Testis (tissue), 3 donors: ENCODE results near the gene ANKRD11. TPM values are rescaled to one million over a fixed set of nuclear protein-coding genes. Genes with fewer than 3 reads are reported as not detected.

Experiments used
- DNase-seq: peaks from one replicate; pipeline ENCODE4 v3.0.0-alpha.2; 2019
- H3K27ac ChIP-seq, 2 donors: fragments of 200-600 bp; sonication (generic); one replicate each; pipeline ENCODE4 v1.5.1; 2019
- H3K27me3 ChIP-seq: fragments of 200-600 bp; sonication (generic); one replicate; pipeline ENCODE4 v1.5.1; 2019
- H3K36me3 ChIP-seq: fragments of 200-600 bp; sonication (generic); one replicate; pipeline ENCODE4 v1.5.1; 2017; ENCODE audit warnings: low read depth; ENCODE audit errors: missing control alignments
- H3K4me1 ChIP-seq: fragments of 200-600 bp; sonication (generic); one replicate; pipeline ENCODE4 v1.5.1; 2019
- H3K4me3 ChIP-seq, 2 donors: fragments of 200-600 bp; sonication (generic); one replicate each; pipeline ENCODE4 v1.5.1; 2017 to 2019
- H3K9me3 ChIP-seq: fragments of 200-600 bp; sonication (generic); one replicate; pipeline ENCODE4 v1.5.1; 2017
- POLR2A ChIP-seq: fragments of 450-650 bp; IDR thresholded peaks from one replicate; pipeline ENCODE4 v1.6.1; 2017; ENCODE audit warnings: antibody characterized with exemption, mild to moderate bottlenecking, moderate library complexity
- WGBS, 2 donors: methylation state at CpG; one replicate each; pipeline ENCODE4 v1.1.5; 2018; 5-methylcytosine and 5-hydroxymethylcytosine counted together
- intact Hi-C: fragments of 100-400 bp; cut with DNase I; formaldehyde crosslinking; loops from one replicate; pipeline ENCODE4 v1.15.1; 2023; ENCODE audit warnings: low total_unique reads
- polyA plus RNA-seq: library from polyadenylated mRNA; stranded (reverse); fragments of 350-450 nt; fragmentation: Illumina TruSeq; extraction: RNeasy Lipid Tissue Mini Kit (QIAGEN cat#74804); gene quantifications from one replicate; pipeline ENCODE4 v1.2.3, GENCODE V29; 2014; ENCODE audit warnings: low read depth, low replicate concordance; ENCODE audit not compliant: insufficient read depth
- total RNA-seq, 2 donors: library from RNA; depleted of rRNA; stranded (reverse); fragments of >200 nt; gene quantifications; one replicate each; pipeline ENCODE4 v1.2.3, GENCODE V29; 2016
- TF ChIP-seq, protein P1 (sequence below), 3 experiments: fragments of 450-650 bp in 2 of 3; fragments of 200-600 bp in 1 of 3; sonication (generic) in 1 of 3; IDR thresholded peaks; one replicate each; pipeline ENCODE4 v1.5.1; 2016 to 2019; ENCODE audit warnings: antibody characterized with exemption in 3 of 3, mild to moderate bottlenecking in 2 of 3, moderate library complexity in 1 of 3

Gene ANKRD11
- total and polyA plus RNA-seq, 3 donors from 2014 or later: 49.7 to 187 (median 150) TPM

DNA sequence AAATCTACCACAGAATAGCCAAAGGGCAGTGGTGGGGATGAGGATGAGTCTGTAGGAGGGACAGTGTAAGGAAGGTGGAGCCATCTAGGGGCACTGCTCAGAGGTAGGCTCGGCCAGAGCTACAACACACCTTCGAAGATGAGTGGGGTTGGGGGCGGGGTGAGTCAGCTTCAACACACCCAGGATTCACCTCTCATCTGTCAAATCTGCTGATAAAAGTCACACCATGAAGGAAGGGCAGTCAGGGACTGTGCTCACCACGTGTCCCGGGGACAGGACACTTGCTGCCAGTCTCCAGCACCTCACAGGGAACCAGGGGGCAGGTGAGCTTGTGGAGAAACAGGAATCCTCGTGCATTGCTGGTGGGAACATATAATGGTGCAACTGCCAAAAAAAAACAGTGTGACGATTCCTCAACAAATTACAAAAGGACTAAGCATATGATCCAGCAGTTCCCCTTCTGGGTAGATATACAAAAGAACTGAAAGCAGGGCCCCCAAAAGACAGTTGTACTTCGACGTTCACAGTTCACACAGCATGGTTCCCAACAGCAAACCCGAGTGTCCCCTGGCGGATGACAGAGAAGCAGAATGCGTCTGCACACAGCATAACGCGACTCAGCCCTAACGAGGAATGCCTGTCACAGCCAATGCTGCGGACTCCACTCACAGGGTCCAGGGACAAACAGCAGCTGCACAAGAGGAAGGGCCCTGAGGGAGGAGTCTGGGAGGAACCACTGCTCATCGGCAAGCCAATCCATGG, 133.1 kb downstream of the ANKRD11 start:
- Histone ChIP-seq H3K4me1 (peaks cover 44% of the 10 kb centered on the region), H3K36me3 (no peaks in the 10 kb centered on the region), H3K27ac (no peak overlapping the region), H3K9me3 (no peaks in the 10 kb centered on the region), H3K27me3 (no peaks in the 10 kb centered on the region), H3K4me3 (no peak overlapping the region)
- intact Hi-C loops: no loop called here
- no peak for DNase-seq
- 71 to 73% methylated on average over 17 of the region's 17 CpGs for WGBS, 2 donors
- TF ChIP-seq, protein P1, sequence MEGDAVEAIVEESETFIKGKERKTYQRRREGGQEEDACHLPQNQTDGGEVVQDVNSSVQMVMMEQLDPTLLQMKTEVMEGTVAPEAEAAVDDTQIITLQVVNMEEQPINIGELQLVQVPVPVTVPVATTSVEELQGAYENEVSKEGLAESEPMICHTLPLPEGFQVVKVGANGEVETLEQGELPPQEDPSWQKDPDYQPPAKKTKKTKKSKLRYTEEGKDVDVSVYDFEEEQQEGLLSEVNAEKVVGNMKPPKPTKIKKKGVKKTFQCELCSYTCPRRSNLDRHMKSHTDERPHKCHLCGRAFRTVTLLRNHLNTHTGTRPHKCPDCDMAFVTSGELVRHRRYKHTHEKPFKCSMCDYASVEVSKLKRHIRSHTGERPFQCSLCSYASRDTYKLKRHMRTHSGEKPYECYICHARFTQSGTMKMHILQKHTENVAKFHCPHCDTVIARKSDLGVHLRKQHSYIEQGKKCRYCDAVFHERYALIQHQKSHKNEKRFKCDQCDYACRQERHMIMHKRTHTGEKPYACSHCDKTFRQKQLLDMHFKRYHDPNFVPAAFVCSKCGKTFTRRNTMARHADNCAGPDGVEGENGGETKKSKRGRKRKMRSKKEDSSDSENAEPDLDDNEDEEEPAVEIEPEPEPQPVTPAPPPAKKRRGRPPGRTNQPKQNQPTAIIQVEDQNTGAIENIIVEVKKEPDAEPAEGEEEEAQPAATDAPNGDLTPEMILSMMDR (IDR thresholded peaks at IDR 0.05): no peak
- no peak for TF ChIP-seq POLR2A

DNA sequence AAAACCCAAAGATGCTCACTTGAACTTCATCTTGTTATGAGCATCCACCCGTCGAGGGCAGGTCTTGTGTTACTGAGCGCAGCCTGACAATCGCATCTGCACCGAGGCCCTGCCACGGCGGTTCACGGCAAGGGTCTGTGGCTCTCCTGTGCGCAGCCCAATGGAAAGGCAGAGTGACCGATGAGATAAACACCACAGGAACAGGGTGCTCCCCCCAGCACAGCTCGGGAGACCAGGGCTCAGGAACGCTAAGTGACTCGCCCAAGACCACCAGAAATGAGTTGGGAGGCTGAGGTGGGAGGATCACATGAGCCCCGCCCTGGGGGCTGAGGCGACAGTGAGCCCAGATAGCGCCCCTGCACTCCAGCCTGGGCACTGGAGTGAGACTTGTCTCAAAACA, 134.7 kb downstream of the ANKRD11 start:
- H3K4me1 ChIP-seq: peaks cover 34% of the 10 kb centered on the region
- H3K9me3 ChIP-seq: no peaks in the 10 kb centered on the region
- H3K4me3 ChIP-seq: no peak overlapping the region
- intact Hi-C loops: no loop called here
- H3K27ac ChIP-seq: no peak overlapping the region
- no peaks in the 10 kb centered on the region for H3K36me3 ChIP-seq
- WGBS, 2 donors: 91 to 97% methylated on average over 16 of the region's 16 CpGs
- no peak for DNase-seq
- TF ChIP-seq, protein P1 (IDR thresholded peaks at IDR 0.05): no peak
- no peak for TF ChIP-seq POLR2A
- no peaks in the 10 kb centered on the region for H3K27me3 ChIP-seq

DNA sequence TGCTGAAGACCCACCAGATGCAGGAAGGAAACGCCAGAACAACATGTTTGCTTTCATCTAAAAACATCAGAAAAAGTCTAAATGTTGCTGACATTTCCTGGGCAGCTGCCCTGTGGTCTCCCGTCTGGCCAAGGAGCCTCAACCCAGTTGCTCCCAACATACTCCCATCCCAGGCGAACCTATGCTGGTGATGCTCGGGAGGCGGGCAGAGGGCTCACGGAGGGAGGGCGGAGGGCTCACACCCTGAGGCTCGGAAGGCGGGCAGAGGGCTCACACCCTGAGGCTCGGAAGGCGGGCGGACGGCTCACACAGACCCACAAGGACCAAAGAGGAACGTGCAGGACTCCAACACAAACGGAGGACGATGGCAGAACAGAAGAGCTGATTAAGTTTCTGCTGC, 135.4 kb downstream of the ANKRD11 start:
- Histone ChIP-seq H3K9me3 (no peaks in the 10 kb centered on the region), H3K4me1 (peaks cover 32% of the 10 kb centered on the region), H3K27ac (no peak overlapping the region), H3K4me3 (no peak overlapping the region), H3K27me3 (no peaks in the 10 kb centered on the region), H3K36me3 (no peaks in the 10 kb centered on the region)
- DNase-seq: no peak
- TF ChIP-seq, protein P1 (IDR thresholded peaks at IDR 0.05): no peak
- TF ChIP-seq POLR2A: no peak
- intact Hi-C loops: no loop called here
- WGBS, 2 donors: 87 to 92% methylated on average over 15 to 16 of the region's 16 CpGs

DNA sequence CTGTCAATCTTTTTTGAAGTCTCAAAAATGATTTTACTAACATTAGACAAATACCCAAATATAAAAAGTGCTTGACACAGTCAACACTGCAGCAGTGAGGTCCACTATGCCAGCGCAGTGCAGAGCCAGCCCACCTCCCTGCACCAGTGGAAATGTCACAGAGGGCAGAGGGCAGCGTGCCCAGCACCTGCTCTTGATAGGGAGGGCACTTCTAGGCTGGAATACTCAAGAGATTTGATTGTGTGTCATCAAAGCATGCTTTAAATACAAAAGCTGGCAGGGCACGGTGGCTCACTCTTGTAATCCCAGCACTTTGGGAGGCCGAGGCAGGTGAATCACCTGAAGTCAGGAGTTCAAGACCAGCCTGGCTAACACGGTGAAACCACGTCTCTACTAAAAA, 136.0 kb downstream of the ANKRD11 start:
- no peak for DNase-seq
- Histone ChIP-seq H3K4me1 (peaks cover 26% of the 10 kb centered on the region), H3K27me3 (no peaks in the 10 kb centered on the region), H3K27ac (no peak overlapping the region), H3K9me3 (no peaks in the 10 kb centered on the region), H3K4me3 (no peak overlapping the region), H3K36me3 (no peaks in the 10 kb centered on the region)
- intact Hi-C loops: no loop called here
- no peak for TF ChIP-seq POLR2A
- TF ChIP-seq, protein P1 (IDR thresholded peaks at IDR 0.05): no peak
- 63 to 72% methylated on average over 5 to 6 of the region's 6 CpGs for WGBS, 2 donors
